NCI-H748 treated with DMSO at 0.1 percent for 48 hours (cell line): Measurements from ENCODE around the gene EVI5.
"Not testable (repeated sequence)": the region's sequence is repeated elsewhere in the genome, so short reads cannot be mapped to it uniquely, and the experiment has no call there.

Experiments used
- DNase-seq: peaks from one replicate; lab custom pipeline; 2025; lab: John Stamatoyannopoulos, UW

Gene EVI5

GRCh38 chr1:92791487-92792066, 6.7 kb upstream of the EVI5 start:
- peak; percentile 57 for DNase-seq

DNA sequence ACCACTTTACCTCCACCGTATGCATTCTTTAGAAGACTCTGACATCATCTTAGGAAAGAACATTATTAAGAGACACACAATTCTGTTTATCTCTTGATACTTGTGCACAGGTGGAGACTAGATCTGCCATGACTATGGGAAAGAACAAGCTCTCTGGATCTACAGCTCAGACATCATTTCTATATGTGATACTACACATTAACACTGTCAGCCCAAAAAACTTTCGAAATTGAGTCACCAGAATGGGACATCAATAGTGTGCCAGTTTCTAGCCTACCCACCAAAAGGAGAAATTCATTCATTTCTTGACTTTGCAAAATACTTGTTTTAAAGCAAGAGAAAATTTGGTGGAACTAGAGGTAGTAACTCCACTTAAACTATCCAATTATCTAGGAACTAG, 6.0 kb upstream of the EVI5 start:
- DNase-seq: no peak

DNA sequence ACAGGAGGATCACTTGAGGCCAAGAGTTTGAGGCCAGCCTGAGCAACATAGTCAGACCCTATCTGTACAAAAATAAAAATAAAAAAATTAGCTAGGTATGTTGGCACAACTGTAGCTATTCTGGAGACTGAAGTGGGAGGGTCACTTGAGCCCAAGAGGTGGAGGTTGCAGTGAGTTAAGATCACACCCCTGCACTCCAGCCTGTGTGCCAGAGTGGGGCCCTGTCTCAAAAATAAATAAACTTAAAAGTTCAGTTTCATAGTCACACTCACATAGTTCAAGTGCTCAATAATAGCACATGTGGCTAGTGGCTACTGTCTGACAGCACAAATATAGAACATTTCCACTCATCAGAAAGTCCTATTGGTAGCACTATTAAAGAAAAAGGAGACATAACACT, 5.2 kb upstream of the EVI5 start:
- no peak for DNase-seq

DNA sequence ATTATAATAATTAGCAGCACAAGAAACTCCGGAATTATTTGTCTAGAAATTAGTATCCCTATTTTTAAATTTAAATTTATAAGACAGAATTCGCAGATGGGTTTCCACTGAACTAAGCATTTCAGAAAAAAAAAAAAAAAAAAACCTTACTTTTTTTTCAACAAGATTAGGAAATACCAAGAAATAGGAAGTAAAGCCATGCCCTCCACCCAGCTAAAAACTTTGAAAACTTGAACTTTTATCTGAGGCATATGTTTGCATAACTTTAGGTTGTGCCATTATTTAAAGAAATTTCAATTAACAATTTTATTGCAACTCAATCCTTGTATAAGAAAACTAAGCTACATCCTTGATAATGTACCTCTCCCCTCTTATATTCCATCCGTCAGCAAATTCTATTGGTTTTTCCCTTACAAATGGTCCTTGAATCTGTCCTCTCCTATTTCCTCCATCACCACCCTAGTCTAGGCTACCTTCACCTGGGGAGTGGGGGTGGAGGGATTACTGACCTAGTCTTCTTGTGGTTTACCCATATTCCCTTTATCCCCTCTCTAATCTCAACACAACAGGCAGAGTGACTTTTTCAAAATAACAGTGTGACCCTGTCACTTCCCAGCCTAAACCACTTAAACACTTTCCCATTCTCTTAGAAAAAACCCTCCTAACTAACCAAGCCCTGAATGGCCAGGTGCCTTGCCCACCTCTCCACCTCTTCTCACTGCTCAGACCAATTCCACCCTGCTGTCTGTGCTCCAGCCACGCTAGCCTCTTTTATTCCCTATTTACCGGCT, 1.4 kb upstream of the EVI5 start:
- no peak for DNase-seq

DNA sequence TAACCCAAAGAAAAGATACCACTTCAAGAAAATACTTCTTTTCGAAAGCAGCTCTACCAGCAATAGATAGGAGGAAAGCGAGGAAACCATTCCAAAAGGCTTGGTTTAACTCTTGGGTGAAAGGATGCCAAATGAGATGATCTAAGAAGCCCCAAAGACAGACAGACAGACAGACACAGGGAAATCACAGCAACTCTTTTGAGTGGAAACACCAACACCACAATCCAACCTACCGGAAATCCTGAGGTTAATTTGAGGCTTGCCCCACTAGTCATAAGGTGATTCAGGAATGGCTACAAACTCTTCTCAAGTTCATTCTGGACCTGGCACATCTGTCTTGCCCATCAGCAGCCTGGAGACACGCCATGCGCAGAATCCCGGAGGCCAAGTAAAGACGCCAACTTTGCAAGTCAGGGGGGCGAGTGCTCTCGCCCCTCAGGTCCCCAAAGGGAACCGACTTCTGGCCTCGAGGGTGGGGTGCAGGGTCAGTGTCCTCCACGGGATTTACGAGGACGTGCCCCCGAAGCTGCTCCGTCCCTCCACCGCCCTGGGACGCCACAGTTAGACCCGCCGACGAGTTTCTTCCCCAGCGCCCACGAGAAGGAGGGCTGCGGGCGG, 778 bp downstream of the EVI5 start:
- DNase-seq: no peak

GRCh38 chr1:92783550-92783949, 1.4 kb downstream of the EVI5 start:
- not testable (repeated sequence) for DNase-seq

- DNase-seq: no peak
Observed at GRCh38 chr1:92778376-92778775, 6.5 kb downstream of the EVI5 start.

GRCh38 chr1:92774407-92774806, 10.5 kb downstream of the EVI5 start:
- DNase-seq: no peak

DNA sequence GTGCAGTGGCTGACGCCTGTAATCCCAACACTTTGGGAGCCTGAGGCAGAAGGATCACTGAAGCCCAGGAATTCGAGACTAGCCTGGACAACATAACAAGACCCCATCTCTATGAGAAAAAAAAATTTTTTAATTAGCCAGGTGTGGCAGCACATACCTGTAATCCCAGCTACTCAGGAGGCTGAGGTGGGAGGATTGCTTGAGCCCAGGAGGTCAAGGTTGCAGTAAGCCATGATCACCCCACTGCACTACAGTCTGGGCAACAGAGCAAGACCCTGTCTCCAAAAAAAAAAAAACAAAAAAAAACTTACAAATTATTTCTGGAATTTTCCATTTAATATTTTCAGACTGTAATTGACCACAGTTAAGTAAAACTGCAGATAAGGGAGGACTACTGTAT, 11.2 kb downstream of the EVI5 start:
- not testable (repeated sequence) for DNase-seq

DNA sequence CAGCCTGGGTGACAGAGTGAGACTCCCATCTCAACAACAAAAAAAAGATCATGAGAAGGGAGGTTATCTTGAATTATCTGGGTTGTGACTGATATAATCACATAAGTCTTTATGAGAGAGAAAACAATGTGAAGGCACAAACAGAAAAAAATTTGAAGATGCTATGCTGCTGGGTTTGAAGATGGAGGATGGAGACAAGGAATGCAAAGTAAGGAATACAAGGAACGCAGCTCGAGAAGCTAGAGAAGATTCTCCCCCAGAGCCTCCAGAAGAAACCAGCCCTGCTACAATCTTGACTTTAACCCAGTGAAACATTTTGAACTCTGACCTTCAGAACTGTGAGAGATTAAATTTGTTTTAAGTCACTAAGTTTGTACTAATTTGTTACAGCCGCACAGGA, 15.1 kb downstream of the EVI5 start:
- DNase-seq: no peak

GRCh38 chr1:92768915-92769314, 16.0 kb downstream of the EVI5 start:
- no peak for DNase-seq

DNA sequence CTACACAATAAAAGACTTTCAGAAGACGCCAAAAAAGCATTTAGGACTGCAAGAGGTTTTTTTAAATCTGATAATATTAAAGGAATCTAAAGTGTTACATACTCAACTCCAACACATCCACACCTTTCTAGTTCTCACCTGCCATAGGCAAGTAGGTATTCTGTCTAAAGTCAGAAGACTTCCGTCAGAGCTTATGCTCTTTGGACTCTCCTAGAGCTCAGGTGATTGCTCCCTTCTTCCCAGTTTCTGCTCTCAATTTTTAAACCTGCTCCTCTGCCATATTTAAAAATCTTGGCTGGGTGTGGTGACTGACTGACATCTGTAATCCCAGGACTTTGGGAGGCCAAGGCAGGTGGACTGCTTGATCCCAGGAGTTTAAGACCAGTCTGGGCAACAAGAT, 16.6 kb downstream of the EVI5 start:
- no peak for DNase-seq

DNA sequence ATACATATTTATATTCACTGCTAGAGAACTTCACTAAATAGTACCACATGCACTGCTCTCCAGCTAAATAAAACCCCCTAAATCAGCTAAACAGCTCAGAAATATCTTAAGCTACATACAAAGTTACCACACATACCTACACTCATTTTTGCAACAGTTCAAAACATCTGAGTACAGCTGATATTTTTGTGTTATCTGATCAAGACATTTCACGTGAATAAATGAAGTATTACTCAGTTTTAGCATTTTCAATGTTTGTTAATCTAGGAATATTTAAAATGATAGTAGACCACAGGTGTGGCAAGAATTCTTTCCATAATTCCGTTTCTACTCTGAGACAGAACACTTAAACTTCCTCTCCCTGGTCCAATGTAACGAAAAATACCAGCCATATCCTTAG, 20.8 kb downstream of the EVI5 start:
- DNase-seq: no peak

- no peak for DNase-seq
Observed at GRCh38 chr1:92762355-92762754, 22.6 kb downstream of the EVI5 start.

GRCh38 chr1:92759361-92759760, 25.5 kb downstream of the EVI5 start:
- DNase-seq: no peak

DNA sequence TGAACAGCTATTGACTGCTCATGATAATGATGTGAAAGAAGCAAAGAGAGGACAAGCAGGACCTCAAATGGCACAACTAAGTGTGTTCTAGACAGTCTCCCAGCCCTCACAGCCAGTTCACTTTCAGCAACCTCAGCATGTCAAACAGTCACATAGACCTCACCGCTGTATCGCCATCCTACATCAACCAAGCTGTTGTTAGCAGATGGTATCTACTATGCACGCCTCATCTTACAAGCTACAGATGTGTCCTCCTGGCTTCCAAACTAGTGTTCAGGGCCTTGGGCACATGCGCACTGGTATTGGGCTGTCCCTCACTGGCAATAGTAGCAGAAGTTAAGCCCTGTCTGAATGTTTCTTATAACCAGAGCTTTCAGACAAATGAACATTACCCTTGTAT, 28.4 kb downstream of the EVI5 start:
- no peak for DNase-seq

DNA sequence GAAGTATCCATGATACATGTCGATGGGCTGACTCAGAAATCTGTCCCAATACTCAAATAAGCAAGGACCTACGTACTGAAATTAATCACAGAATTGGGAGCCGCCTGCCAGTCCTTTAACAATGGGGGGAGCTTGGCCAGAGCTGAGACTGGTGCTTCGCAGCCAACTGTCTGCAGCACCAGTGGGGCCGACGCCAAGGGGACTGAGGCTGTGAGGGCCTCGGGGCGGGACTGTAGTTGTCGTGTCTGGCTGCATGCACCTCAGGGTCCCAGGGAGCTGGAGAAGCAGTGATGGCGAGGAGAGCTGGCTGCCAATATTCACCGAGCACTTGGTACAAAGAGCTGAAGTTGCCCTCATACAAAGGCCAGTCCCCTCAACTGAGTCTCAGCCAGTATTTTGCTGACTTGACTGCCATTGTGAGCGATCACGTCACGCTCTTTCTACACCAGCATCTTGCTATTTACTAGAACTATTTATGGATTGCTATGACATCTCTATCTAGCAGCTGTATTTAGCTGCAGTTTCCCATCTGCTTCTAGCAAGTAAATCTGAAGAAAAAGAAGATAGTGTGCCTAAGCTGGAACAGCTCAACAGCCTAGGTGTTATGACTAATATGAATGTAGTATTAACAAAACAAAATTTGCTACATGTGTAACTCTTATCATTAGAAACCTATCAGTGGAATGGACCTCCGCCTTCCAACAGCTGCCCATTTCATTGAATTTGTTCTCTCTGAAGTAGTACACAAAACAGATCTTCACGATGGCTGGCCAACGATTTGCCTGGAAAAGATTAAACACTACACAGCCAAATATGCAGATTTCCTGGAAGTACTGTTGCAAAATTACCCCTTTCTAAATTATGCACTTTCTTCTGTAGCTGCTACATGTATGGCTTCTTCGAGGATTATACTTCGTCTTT, 29.1 kb downstream of the EVI5 start:
- DNase-seq: no peak

DNA sequence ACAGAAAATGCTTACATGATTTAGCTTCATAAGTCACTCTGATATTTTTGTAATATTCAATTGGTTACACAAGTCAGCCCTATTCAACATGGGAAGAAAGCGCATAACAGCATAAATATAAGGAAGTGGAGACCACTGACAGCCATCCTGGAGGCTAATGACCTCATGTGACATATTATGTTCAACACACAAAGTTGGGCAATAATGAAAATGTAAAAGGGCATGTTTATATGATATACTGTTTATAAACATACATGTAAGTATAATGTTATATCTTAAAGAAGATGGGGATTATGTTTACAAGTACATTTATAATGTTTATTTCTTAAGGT, 30.2 kb downstream of the EVI5 start:
- no peak for DNase-seq

- no peak for DNase-seq
Observed at GRCh38 chr1:92754000-92754718, 30.7 kb downstream of the EVI5 start.

DNA sequence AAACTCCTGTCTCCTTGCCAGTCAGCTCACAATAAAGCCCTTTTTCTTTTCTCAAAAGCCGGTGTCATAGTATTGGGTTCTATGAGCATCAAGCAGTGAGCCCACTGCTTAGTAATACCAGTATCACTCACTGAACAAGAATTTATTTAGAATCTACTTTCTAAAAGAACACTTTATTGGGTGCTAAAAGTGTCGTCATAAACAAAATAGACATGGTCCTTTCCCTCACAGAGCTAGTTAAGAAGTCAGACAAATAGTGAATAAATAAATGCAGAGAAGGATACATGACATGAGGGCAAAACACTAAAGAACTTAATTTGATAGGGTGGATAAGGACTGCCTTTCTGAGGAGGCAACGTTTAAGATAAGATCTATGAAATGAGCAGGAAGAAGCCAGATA, 32.2 kb downstream of the EVI5 start:
- no peak for DNase-seq

DNA sequence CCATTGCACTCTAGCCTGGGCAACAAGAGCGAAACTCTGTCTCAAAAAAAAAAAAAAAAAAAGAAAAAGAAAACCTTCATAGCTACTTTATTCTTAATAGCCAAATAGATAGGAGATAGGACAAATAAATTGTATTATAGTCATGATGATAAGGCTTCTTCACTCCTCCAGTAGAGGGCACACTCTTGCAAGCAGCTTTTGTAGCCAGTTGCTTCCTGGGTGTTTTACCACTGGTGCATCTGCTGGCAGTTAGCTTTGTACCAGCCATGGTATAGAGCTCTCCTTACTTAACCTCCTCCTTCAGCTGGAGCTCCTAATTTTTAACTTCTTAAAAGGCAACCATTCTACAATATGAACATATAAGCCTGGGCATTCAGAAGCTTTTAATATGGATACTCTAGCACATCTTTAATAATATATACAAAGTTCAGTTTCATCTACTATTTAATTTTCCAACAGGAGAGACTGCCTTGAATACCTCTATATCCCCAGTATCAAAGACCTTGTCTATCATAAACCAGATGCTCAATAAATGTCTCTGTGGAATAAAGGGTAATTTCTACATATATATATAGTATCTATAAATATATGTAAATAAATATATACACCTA, 35.8 kb downstream of the EVI5 start:
- DNase-seq: peak; percentile 27
